ENCODE measurements around the gene KRT72.

KRT72 gene

GRCh38 chr12:52578469-52578868 is 22.8 kb downstream of the KRT72 start:
- no peak for DNase-seq (ENCODE audit: low read depth)

GRCh38 chr12:52577316-52577715 is 23.9 kb downstream of the KRT72 start:
- no peak for DNase-seq (ENCODE audit: low read depth)

DNA sequence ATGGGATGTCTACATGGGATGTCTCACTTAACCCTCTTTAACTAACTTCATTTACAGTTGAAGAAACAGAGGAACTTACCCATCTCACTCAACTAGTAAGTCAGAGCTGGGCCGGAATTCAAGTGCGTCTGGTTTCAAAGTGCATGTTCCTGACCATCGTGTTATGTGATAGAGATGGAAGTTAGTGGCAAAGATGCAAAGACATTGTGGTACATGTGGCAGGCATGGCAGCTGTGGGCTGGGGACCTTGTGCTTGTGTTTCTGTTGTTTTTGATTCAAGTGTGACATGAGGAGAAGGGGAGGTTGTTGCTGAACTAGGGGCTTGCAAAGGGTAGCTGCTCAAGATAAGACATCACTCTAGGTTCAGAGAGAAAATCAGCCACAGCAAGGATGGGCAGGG is 25.3 kb downstream of the KRT72 start:
- no peak for DNase-seq (ENCODE audit: low read depth)

DNA sequence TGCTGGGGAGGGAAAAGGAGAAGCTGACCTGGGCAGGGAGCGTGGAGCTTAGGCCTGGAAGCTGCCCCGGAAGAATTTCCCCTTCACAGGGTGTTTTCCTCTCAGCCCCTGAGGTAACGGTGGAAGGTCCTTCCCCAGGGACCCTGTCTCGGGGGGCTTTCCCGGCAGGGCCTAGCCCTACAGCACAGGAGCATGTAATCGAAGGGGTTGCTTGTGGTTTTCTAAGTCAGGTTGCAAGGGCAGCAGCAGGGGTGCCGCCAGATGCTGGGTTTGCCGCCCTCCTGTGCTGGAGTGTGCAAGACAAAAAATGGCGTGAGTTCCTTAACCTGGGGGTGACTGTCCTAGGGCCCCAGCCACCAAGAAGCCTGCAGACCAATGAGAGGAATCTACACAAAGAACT is 26.0 kb downstream of the KRT72 start:
- no peak for DNase-seq (ENCODE audit: low read depth)

DNA sequence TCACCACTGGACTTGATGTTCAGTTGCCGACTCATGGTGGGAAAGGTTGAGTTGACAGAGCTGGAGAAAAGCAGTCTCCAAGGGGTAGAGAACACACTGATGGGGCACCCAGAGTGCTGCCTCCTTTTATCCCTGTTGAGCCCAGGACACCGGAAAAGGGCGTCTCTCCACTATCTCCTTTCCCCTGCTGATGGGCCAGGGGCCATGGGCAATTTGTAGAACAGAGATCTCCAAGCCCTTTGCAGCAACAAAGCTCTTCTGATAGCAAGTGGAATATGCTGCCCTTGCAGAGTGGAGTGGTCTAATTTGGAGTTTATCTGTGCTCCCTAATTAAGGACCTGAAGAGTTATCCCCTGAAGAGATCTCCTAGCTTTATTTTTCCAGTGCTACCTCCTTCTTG is 27.5 kb downstream of the KRT72 start, which contains the start of gene KRT74:
Gene KRT74, minus strand, starts transcription at position 101 of the 400 bp plus-strand sequence. Its CDS starts 66 bp downstream, at position 35.
- DNase-seq (ENCODE audit: low read depth), result no peak

DNA sequence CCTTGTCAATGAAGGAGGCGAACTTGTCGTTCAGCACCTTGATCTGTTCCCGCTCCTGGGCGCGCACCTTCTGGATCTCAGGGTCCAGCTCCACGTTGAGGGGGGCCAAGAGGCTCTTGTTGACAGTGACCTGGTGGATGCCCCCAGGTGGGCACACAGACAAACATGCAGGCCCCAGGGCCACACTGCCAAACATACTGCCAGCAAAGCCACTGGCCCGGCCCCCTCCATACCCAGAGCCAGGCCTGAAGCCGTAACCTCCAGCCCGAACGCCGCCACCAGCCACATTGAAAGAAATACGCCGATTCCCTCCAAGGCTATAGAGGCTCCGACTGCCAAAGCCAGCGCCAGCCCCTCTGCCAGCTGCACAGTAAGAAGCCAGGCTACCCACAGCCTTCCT is 28.0 kb downstream of the KRT72 start:
- no peak for DNase-seq (ENCODE audit: low read depth)

GRCh38 chr12:52570511-52570910 is 30.8 kb downstream of the KRT72 start:
- no peak for DNase-seq (ENCODE audit: low read depth)

GRCh38 chr12:52568111-52568510 is 33.2 kb downstream of the KRT72 start:
- DNase-seq (ENCODE audit: low read depth), result no peak

DNA sequence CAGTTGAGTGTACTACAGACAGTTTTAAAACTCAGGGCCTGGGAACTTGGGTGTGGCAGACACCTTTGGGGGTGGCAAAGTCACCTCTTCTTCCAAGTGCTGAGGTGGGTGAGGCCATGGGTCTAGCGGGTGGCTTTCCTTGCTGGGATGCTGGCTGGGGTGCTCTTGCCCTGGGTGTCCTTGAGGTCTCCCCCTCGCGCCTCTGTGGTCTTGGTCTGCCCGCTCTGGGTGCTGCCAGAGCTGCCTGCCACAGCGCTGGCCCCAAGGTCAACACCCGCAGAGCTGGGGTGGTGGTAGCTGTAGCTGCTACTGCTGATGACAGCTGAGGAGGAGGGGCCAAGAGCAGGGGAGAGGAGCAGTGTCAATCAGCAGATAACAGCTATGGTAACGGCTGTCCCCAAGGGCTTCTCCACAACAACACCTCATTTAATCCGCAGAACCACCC is 34.4 kb downstream of the KRT72 start:
- no peak for DNase-seq (ENCODE audit: low read depth)

DNA sequence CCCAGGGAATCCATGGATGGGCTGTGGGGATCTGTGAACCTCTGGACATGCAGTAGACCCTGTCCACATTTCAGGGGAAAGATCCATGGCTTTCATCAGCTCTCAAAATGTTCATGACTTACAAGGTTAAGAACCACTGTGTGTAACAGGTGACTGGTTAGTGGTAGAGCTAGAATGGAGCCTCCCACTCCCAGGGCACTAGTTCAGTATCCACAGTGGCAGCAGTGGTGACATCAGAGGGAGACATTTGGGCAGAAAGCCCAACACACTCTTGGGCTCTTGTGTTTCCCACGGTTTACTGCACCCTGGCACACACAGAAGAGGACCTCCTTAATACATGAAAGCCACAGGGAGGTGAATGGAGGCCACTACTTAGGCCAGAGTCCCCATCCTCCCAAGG is 36.7 kb downstream of the KRT72 start:
- DNase-seq (ENCODE audit: low read depth), result no peak

DNA sequence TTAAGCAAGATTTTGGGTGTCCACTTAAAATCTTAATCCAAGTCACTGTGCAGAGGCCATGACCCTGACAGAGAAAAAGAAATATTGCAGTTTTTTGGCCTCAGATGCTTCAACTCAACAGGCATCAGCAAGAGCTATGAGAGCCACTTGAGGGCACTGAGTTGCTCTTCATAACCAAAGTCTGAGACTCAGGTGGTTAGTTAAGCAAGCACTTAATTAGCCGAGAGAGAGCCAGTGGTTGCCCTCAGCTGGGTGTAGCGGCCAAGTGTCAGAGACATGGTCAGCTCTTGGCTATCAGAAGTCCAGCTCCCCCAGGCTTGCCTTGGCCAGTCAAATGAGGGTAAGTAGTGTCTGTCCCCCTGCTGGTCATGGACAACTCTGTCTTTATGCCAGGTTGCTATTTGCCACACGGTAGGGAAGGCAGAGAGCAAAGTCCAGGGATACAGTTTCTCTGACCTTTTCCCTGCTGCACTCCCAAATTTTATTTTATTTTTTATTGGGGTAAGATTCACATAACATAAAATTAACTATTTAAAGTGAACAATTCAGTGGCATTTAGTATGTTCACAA is 39.3 kb downstream of the KRT72 start:
- no peak for DNase-seq (ENCODE audit: low read depth)

DNA sequence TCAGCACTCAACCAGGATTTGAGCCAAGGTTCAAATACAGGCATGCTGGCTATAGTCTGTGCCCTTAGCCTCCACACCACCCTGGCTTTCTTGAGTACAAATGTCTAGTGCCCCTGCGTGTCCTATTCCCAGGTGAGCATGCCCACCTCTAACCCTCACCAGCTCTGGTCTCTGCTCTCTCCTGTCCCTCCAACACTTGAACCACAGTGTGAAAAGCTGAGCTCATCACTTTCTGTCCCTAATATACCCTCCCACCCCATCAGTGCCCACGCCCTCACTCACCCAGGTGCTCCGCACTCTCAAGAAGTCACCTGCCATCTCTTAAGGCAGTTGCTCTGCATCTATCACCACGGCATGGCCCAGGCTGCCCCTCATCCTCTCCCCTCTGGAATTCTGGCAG is 41.3 kb downstream of the KRT72 start:
- no peak for DNase-seq (ENCODE audit: low read depth)

DNA sequence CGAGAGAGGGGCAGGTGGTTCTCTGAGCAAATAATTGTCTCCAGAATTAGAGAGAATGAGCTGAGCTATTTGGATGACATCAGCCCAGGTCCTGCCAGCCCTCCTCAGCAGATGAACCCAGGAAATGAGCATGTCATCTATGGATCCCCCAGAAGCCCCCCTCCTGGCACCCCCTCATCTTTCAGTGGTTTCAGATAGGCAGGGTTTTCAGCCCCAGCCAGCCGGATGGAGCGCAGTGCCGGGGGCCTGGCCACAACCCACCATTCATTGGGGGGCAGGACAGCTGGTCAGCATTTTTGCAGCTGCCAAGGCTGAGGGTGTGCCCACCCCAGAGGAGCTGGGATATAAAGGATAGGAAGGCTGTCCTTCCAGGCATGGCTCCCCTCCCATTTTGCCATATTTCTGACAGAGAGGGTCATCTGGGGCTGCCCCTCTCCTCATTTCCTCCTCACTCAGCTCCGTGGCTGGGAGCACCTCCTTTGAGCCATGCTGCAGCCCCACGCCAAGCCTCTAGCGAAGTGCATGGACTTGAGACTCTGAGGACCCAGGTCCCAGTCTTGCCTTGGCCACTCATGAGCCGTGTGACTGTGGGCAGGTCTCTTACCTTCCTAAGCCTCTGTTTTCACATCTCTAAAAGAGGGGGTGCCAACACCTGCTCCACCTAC is 42.4 kb downstream of the KRT72 start:
- no peak for DNase-seq (ENCODE audit: low read depth)

- no peak for DNase-seq (ENCODE audit: low read depth)
These were observed 43.8 kb downstream of the KRT72 start for GRCh38 chr12:52557476-52557875.

DNA sequence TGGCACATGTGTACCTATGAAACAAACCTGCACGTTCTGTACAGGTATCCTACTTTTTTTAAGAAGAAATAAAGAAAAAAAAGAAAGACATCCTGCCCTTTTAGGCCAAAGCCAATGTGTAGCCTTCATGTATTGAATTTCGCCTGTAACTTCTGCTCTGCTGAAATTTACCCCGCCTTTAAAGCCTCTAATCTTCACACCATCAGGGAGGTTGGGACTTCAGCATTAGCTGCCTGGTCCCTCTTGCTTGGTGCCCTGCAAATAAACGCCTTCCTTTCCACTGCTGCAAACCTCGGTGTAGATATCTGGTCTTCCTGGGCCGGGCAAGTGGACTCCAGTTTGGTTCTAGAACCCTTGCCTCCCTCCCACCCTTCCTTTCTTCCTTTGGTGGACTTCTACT is 45.7 kb downstream of the KRT72 start:
- DNase-seq (ENCODE audit: low read depth), result no peak

- no peak for DNase-seq (ENCODE audit: low read depth)
These were observed 48.5 kb downstream of the KRT72 start, which contains the start of gene KRT71 for GRCh38 chr12:52552681-52553195. KRT71 (minus strand) TSS chr12:52553145; CDS start chr12:52553077, 68 bp downstream.

DNA sequence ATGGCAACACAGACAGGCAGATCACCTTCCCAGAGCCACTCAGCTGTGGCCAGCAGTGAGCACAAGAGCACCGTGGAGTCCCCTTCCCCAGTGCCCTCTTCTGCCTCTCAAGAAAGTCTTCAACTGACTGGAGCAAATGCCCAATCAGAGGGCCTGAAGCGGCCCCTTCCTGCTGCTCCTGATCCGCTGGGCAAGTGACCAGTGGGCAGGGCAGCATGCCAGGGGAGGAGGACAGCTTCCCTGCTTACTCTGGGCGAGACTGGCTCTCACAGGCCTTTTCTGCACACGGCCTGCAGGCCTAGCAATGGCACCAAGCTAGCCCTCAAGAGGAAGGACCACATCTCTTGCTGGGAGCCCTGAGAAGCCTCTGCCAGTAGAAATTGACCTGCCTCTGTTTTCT is 49.2 kb downstream of the KRT72 start:
- DNase-seq (ENCODE audit: low read depth), result no peak

DNA sequence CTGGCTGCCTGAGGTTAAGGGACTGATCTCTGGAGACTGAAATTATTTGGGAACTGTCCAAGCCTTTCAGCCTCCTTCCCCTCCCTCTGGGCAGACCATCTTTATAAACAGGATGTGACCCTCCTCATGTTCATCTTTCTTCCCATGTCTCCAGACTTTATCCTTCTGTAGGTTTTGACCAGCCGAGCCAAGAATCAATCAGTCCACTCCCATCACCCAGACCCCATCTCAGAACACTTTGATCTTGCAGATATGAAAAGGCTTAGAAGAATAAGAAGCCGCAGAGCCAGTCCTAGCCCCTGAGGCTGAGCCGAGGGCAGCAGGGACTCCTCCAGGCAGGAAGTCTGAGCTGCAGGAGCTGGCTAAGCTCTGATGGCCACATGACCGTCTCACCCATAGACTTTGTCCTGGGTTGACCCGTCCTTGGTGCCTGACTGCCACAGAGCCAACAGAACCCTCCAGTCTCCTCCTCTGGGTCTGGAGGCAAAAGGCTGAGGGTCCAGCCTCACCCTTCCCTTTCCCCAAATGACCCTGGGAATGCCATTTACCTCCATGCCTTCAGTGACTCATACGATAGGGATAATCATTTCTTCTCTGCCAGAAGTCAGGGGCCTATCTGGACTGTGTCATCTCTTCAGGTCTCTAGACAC is 49.9 kb downstream of the KRT72 start:
- no peak for DNase-seq (ENCODE audit: low read depth)

- no peak for DNase-seq (ENCODE audit: low read depth)
These were observed 55.1 kb downstream of the KRT72 start for GRCh38 chr12:52546126-52546525.

DNA sequence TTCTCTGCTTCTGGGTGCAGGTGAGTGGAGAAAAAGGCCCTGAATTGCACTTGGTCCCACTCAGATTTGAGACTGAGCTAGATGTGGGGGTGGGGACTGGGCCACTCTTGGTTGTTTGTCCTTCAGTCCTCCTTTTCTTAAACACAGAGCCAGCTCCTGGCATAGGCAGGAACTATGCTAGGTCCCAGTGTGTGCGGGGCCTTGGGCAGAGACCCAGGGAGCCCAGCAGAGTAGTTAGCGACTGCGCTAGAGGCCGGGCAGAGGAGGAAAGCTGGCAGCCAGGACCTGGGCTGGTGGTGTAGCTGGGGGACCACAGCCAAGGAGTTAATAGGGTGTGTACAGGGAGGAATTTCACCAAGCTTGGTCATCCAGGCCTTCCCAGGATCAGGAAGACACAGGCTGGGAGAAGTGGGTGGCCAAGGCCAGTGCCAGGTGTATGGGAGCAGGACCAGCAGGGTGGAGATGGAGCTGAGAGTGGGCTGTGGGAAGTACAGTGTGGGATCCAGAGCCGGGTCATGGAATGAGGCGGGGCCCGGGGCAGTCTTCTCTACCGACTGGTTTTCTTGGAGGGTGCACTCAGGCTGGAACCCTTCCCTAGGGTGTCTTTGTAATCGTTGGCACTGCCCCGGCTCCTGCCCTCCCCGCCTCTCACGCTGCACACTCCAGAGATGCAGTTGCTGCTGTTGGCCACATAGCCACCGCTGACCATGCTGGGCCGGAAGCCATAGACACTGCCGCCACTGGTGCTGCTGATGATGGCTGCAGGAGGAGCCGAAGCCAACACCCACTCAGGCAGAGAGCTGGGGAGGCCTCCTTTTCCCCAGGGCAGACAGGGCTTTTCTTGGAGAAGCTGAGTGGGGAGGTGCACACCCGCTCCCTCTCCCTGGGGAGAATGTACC is 57.0 kb downstream of the KRT72 start:
- no peak for DNase-seq (ENCODE audit: low read depth)

- DNase-seq (ENCODE audit: low read depth), result no peak
These were observed 58.4 kb downstream of the KRT72 start for GRCh38 chr12:52542785-52543318.

DNA sequence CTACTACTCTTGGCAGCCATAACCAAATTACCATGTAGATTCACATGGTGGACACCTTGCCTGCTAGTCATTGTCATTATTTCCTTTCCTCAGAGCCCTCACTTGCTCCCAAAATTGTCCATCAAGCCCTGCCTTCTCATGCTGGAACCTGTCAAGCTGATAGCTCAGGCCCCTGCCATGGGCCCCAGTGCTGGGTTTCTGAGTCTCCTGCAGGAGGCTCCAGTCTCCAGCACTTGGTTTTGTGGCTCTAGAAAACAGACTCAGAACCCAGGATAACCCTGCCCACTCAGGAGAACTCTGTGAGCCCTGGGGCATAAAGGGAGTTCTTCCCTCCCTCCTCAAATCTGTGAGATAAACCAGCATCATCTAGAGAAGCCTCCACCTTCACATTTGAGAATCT is 59.1 kb downstream of the KRT72 start:
- DNase-seq (ENCODE audit: low read depth), result no peak

All from activated T-cell treated with anti-CD3 and anti-CD28 coated beads for 1 hour (primary cell).